ENCODE measurements around the gene NFATC2.

GRCh38 chr20:51446230-51446629, 96.3 kb downstream of the NFATC2 start:
- TF ChIP-seq POLR2AphosphoS5 (IDR thresholded peaks at IDR 0.05; ENCODE audit: low read depth, low read length) = no peak
- TF ChIP-seq TAF1 (IDR thresholded peaks at IDR 0.05; ENCODE audit: borderline replicate concordance, insufficient read depth, low read length) = no peak

All from PFSK-1 (cell line).